Stimulated activated CD4-positive, alpha-beta T cell treated with anti-CD3 and anti-CD28 coated beads, Interleukin-1b, Interleukin-23, amount 100 ng/mL, for 24 hours (primary cell): ENCODE results near the gene AFF3.
"Not testable (repeated sequence)": the region's sequence is repeated elsewhere in the genome, so short reads cannot be mapped to it uniquely, and the experiment has no call there.

Experiments
- DNase-seq, 4 experiments: peaks; one replicate each; pipeline ENCODE4 v3.0.0-alpha.2; 2020; ENCODE audit warnings: low read depth in 4 of 4, low spot score in 1 of 4

AFF3 gene

DNA sequence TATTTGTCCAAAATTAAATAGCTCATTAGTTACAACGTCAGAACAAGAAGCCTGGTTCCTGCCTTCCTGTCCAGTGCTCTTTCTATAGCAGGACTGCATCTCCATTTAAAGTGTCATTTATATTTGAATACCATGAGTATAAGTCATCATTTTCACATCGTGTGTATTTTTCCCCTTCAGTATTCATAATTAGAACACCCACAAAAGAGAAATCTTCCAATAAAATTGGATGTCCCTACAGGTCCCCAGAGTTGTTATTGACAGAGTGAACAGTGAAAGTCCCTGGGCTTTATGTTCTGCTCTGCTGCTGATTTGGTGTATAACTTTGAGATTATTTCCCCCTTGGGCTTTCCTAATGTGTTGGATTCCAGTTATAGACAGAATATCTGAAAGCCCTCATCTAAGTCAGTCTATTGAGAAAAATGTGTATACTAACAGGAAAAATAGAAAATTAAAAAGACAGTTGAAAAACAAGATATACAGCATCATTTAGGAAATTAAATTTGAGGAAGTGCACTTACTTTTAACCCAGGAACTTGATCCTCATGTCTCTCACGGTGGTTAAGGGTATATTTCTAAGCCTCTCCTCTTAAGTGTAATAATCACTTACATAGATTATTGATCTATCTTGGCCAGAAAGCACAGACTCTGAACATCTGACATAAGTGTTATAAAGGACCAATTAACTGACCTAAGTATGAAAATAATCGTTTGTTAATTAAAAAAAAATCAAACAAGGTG is 637.4 kb downstream of the AFF3 start:
- no peak for DNase-seq

DNA sequence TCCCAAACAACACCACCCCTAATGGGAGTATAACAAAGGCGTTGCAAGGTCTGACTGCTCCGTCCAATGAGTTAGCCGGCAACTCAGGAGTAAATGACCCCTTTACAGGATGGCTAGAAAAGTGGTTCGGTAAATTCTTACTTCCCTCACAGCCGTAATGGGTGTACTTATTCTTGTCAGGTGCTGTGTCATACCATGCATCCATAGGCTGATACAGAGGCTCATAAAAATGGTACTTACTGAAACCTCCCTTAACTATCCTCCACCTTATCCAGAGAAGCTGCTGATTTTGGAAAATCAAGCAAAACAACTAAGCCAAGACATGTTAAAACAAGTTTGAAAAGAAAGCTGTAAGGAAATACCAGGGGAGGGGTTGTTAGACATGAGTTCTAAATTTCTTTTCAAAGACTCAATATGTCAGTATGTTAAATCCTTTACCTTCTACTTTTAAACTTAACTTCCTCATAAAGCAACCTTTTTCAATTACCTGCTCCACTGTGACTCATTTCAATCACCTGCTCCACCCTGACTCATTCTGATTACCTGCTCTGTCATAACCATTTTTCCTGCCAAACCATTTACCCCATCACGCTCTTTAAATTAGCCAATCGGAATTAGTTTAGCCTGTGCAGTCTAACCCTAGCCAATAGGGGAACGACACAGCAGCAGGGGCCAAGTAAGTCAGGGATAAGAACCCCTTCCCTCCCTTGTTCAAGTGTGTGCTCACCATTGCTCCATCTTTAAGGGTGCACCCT is 638.6 kb downstream of the AFF3 start:
- not testable (repeated sequence) for DNase-seq

DNA sequence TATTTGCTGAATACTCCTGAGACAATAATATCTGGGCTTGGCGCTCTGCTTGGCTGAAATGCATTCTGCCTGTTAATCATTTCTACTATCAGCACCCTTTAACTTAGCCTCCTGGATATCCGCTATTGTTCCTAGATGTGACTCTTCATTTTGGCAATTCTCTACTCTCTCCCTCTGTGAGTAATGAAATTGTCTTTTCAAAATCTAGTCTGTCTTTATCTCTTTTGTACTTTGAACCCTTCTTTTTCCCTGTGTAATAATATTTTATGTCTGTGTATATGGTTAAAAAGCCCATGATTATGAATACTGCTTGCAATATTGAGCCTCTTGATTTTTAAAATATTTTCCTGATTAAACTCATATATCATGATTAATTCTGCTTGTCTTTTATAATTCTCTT is 646.4 kb downstream of the AFF3 start:
- no peak for DNase-seq
